ENCODE data around the gene BMP6.

DNA sequence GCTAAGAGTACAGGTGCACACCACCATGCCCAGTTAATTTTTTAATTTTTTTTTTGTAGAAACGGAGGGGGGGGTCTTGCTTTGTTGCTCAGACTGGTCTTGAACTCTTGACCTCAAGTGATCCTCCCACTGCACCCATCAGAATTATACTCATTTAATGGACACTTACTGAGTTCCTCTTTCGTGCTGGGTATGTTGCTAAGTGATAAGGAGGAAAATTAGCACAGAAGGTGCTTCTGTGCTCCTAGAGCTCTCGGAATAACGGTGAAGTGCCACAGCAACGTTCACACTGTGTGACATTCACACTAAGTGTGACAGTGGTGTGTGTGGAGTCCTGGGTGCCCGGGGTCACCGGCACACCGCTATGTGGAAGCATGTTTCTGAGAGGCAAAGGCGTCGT lies 32.1 kb upstream of the BMP6 start:
- TF ChIP-seq EZH2 (IDR thresholded peaks at IDR 0.05; ENCODE audit: low read depth), result no peak
- TF ChIP-seq, protein P1, sequence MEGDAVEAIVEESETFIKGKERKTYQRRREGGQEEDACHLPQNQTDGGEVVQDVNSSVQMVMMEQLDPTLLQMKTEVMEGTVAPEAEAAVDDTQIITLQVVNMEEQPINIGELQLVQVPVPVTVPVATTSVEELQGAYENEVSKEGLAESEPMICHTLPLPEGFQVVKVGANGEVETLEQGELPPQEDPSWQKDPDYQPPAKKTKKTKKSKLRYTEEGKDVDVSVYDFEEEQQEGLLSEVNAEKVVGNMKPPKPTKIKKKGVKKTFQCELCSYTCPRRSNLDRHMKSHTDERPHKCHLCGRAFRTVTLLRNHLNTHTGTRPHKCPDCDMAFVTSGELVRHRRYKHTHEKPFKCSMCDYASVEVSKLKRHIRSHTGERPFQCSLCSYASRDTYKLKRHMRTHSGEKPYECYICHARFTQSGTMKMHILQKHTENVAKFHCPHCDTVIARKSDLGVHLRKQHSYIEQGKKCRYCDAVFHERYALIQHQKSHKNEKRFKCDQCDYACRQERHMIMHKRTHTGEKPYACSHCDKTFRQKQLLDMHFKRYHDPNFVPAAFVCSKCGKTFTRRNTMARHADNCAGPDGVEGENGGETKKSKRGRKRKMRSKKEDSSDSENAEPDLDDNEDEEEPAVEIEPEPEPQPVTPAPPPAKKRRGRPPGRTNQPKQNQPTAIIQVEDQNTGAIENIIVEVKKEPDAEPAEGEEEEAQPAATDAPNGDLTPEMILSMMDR (conservative IDR thresholded peaks at IDR 0.05), result no peak
